Esophagus squamous epithelium (tissue), 5 donors: ENCODE data around the gene CLEC18B. TPM values are rescaled to one million over a fixed set of nuclear protein-coding genes. Genes with fewer than 3 reads are reported as not detected.
"Not testable (repeated sequence)": the region's sequence is repeated elsewhere in the genome, so short reads cannot be mapped to it uniquely, and the experiment has no call there.

Experiments
- DNase-seq: peaks from one replicate; lab custom pipeline; 2025; lab: John Stamatoyannopoulos, UW
- H3K27ac ChIP-seq, 4 donors: fragments of 200-600 bp; sonication (generic); one replicate each; pipeline ENCODE4 v1.5.1; 2016 to 2019; ENCODE audit warnings: mild to moderate bottlenecking in 1 of 4
- H3K27me3 ChIP-seq, 4 donors: fragments of 200-600 bp; sonication (generic); 1 replicate in 3 of 4; 2 replicates in 1 of 4; pipeline versions ENCODE4 v1.5.1 to v1.6.0; 2017 to 2021; ENCODE audit warnings: antibody characterized with exemption in 1 of 4
- H3K36me3 ChIP-seq, 3 donors: fragments of 200-600 bp; sonication (generic); one replicate each; pipeline ENCODE4 v1.5.1; 2016 to 2019
- H3K4me1 ChIP-seq, 3 donors: fragments of 200-600 bp; sonication (generic); one replicate each; pipeline ENCODE4 v1.5.1; 2017 to 2019
- H3K4me3 ChIP-seq, 4 donors: fragments of 200-600 bp; sonication (generic); 1 replicate in 3 of 4; 2 replicates in 1 of 4; pipeline ENCODE4 v1.5.1; 2016 to 2019; ENCODE audit warnings: mild to moderate bottlenecking in 2 of 4, moderate library complexity in 1 of 4
- H3K9me3 ChIP-seq, 3 donors: fragments of 200-600 bp; sonication (generic); one replicate each; pipeline ENCODE4 v1.5.1; 2016 to 2019
- CTCF ChIP-seq, 6 experiments: fragments of 450-650 bp in 4 of 6; fragments of 200-600 bp in 2 of 6; sonication (generic) in 2 of 6; IDR thresholded peaks; one replicate each; pipeline ENCODE4 v1.5.1; 2016 to 2019; ENCODE audit warnings: antibody characterized with exemption in 6 of 6, mild to moderate bottlenecking in 4 of 6, moderate library complexity in 4 of 6
- POLR2A ChIP-seq, 4 donors: fragments of 450-650 bp; IDR thresholded peaks; one replicate each; pipeline ENCODE4 v1.6.1; 2017; ENCODE audit warnings: antibody characterized with exemption in 4 of 4, mild to moderate bottlenecking in 4 of 4, moderate library complexity in 3 of 4
- WGBS, 2 donors: methylation state at CpG; one replicate each; pipeline ENCODE4 v1.1.5; 2018; 5-methylcytosine and 5-hydroxymethylcytosine counted together
- intact Hi-C: fragments of 100-400 bp; cut with DNase I; formaldehyde crosslinking; loops from one replicate; pipeline ENCODE4 v1.15.0; 2022
- total RNA-seq, 4 donors: library from RNA; depleted of rRNA; stranded (reverse); fragments of >200 nt; gene quantifications; one replicate each; pipeline ENCODE4 v1.1.0, GENCODE V29; 2016
- donor health status: DM: yes; HTN: yes; CAD: no.

The CLEC18B gene
- total RNA-seq: 1 to 10 TPM in 2 of 4 donors, under 1 TPM in 2; 0.38 to 6.2 (median 2.6) TPM

- H3K4me3 ChIP-seq, H3K27ac ChIP-seq, intact Hi-C loops, DNase-seq, H3K9me3 ChIP-seq, H3K27me3 ChIP-seq, H3K36me3 ChIP-seq, H3K4me1 ChIP-seq: not testable (repeated sequence)
- no CpG with 5 or more reads among the region's 27 CpGs for WGBS, 2 donors
These were observed at the start of gene CLEC18B for GRCh38 chr16:74420612-74421481. Gene CLEC18B, minus strand, starts transcription at chr16:74421478. Its CDS starts 208 bp downstream, at chr16:74421270.

- Histone ChIP-seq H3K4me3 (no peak overlapping the region), H3K27me3 (no peaks in the 10 kb centered on the region), H3K4me1 (peaks cover 0 to 11% (median 0%) of the 10 kb centered on the region in 3 donors), H3K9me3 (no peaks in the 10 kb centered on the region), H3K27ac (no peak overlapping the region), H3K36me3 (peaks cover 3 to 100% (median 30%) of the 10 kb centered on the region in 3 donors)
- intact Hi-C loops: no loop called here
- DNase-seq: no peak
- 84 to 92% methylated on average over 5 of the region's 6 CpGs for WGBS, 2 donors
- TF ChIP-seq POLR2A (IDR thresholded peaks at IDR 0.05) (no peak), CTCF (IDR thresholded peaks at IDR 0.05) (no peak)
These were observed 48.7 kb upstream of the CLEC18B start for GRCh38 chr16:74469946-74470478.

- intact Hi-C loops: no loop called here
- 78 to 81% methylated on average over 2 to 4 of the region's 9 CpGs for WGBS, 2 donors
- DNase-seq: no peak
- no peaks in the 10 kb centered on the region for H3K9me3 ChIP-seq
- TF ChIP-seq CTCF (IDR thresholded peaks at IDR 0.05): no peak
- no peak for TF ChIP-seq POLR2A (IDR thresholded peaks at IDR 0.05)
- H3K36me3 ChIP-seq: peaks cover 3 to 100% (median 33%) of the 10 kb centered on the region in 3 donors
- no peak overlapping the region for H3K27ac ChIP-seq
- no peaks in the 10 kb centered on the region for H3K27me3 ChIP-seq
- H3K4me3 ChIP-seq: no peak overlapping the region
- peaks cover 0 to 11% (median 0%) of the 10 kb centered on the region in 3 donors for H3K4me1 ChIP-seq
These were observed 47.7 kb upstream of the CLEC18B start for GRCh38 chr16:74468807-74469525.

- Histone ChIP-seq H3K27ac (no peak overlapping the region), H3K4me3 (no peak overlapping the region), H3K4me1 (peaks cover 3 to 17% (median 3%) of the 10 kb centered on the region in 3 donors), H3K27me3 (no peaks in the 10 kb centered on the region), H3K36me3 (peaks cover 3 to 100% (median 41%) of the 10 kb centered on the region in 3 donors), H3K9me3 (no peaks in the 10 kb centered on the region)
- no peak for DNase-seq
- WGBS, 2 donors: 82 to 90% methylated on average over 5 of the region's 5 CpGs
- intact Hi-C loops: no loop called here
- TF ChIP-seq CTCF (IDR thresholded peaks at IDR 0.05) (no peak), POLR2A (IDR thresholded peaks at IDR 0.05) (no peak)
These were observed 45.6 kb upstream of the CLEC18B start for GRCh38 chr16:74466872-74467271.

GRCh38 chr16:74465851-74466685, 44.8 kb upstream of the CLEC18B start:
- DNase-seq: no peak
- 72 to 87% methylated on average over 6 of the region's 6 CpGs for WGBS, 2 donors
- Histone ChIP-seq H3K4me3 (no peak overlapping the region), H3K4me1 (peaks cover 3 to 15% (median 3%) of the 10 kb centered on the region in 3 donors), H3K9me3 (no peaks in the 10 kb centered on the region), H3K27me3 (no peaks in the 10 kb centered on the region), H3K27ac (no peak overlapping the region), H3K36me3 (peaks cover 3 to 100% (median 44%) of the 10 kb centered on the region in 3 donors)
- intact Hi-C loops: no loop called here
- TF ChIP-seq POLR2A (IDR thresholded peaks at IDR 0.05) (no peak), CTCF (IDR thresholded peaks at IDR 0.05) (no peak)
